BLaER1 (cell line): ENCODE measurements around the gene TMEM144.

Experiments used
- H3K27ac ChIP-seq: shearing (Covaris generic); formaldehyde crosslinking; 2 replicates; pipeline ENCODE4 v1.8.1; 2022
- H3K27me3 ChIP-seq: shearing (Covaris generic); formaldehyde crosslinking; 2 replicates; pipeline ENCODE4 v1.8.1; 2022
- H3K36me3 ChIP-seq: shearing (Covaris generic); formaldehyde crosslinking; 2 replicates; pipeline ENCODE4 v1.8.1; 2022
- H3K4me1 ChIP-seq: shearing (Covaris generic); formaldehyde crosslinking; 2 replicates; pipeline ENCODE4 v1.8.1; 2022
- H3K4me2 ChIP-seq: shearing (Covaris generic); formaldehyde crosslinking; 2 replicates; pipeline ENCODE4 v1.8.1; 2022
- H3K4me3 ChIP-seq: shearing (Covaris generic); formaldehyde crosslinking; 2 replicates; pipeline ENCODE4 v1.8.1; 2022
- H3K9ac ChIP-seq: shearing (Covaris generic); formaldehyde crosslinking; 2 replicates; pipeline ENCODE4 v1.8.1; 2022
- H3K9me3 ChIP-seq: shearing (Covaris generic); formaldehyde crosslinking; 2 replicates; pipeline ENCODE4 v1.8.1; 2022
- H4K20me1 ChIP-seq: shearing (Covaris generic); formaldehyde crosslinking; 2 replicates; pipeline ENCODE4 v1.8.1; 2022
- Cebpa-rat ChIP-seq: shearing (Covaris generic); IDR thresholded peaks from 2 replicates; pipeline ENCODE4 v1.8.1; 2022

TMEM144 gene

GRCh38 chr4:158234671-158235070 lies 24.4 kb downstream of the TMEM144 start:
- no peak overlapping the region for H3K4me2 ChIP-seq
- H4K20me1 ChIP-seq: no peaks in the 10 kb centered on the region
- no peak for TF ChIP-seq Cebpa-rat

GRCh38 chr4:158236304-158237030 lies 26.2 kb downstream of the TMEM144 start:
- Histone ChIP-seq H3K9ac (no peak overlapping the region), H3K4me1 (no peaks in the 10 kb centered on the region), H3K36me3 (no peaks in the 10 kb centered on the region), H3K27me3 (no peaks in the 10 kb centered on the region), H3K9me3 (no peaks in the 10 kb centered on the region), H3K27ac (no peak overlapping the region), H4K20me1 (no peaks in the 10 kb centered on the region), H3K4me3 (no peak overlapping the region), H3K4me2 (no peak overlapping the region)
- no peak for TF ChIP-seq Cebpa-rat

More at GRCh38 chr4:158234671-158235070, 24.4 kb downstream of the TMEM144 start:
- no peak overlapping the region for H3K27ac ChIP-seq
- H3K4me1 ChIP-seq: no peaks in the 10 kb centered on the region
- no peaks in the 10 kb centered on the region for H3K9me3 ChIP-seq
- no peak overlapping the region for H3K9ac ChIP-seq
- H3K36me3 ChIP-seq: no peaks in the 10 kb centered on the region
- H3K27me3 ChIP-seq: no peaks in the 10 kb centered on the region
- no peak overlapping the region for H3K4me3 ChIP-seq

- Histone ChIP-seq H3K4me2 (no peak overlapping the region), H3K36me3 (no peaks in the 10 kb centered on the region), H3K9me3 (no peaks in the 10 kb centered on the region), H3K9ac (no peak overlapping the region), H3K4me1 (no peaks in the 10 kb centered on the region), H4K20me1 (no peaks in the 10 kb centered on the region), H3K4me3 (no peak overlapping the region), H3K27me3 (no peaks in the 10 kb centered on the region), H3K27ac (no peak overlapping the region)
- TF ChIP-seq Cebpa-rat: no peak
Observed at GRCh38 chr4:158238575-158238974, 28.3 kb downstream of the TMEM144 start.

- H3K9me3 ChIP-seq: no peaks in the 10 kb centered on the region
- no peak overlapping the region for H3K27ac ChIP-seq
- no peak for TF ChIP-seq Cebpa-rat
Observed at GRCh38 chr4:158239196-158239595, 28.9 kb downstream of the TMEM144 start.

GRCh38 chr4:158243071-158243470 lies 32.8 kb downstream of the TMEM144 start:
- no peaks in the 10 kb centered on the region for H3K36me3 ChIP-seq
- H4K20me1 ChIP-seq: no peaks in the 10 kb centered on the region
- H3K27me3 ChIP-seq: no peaks in the 10 kb centered on the region
- no peak overlapping the region for H3K9ac ChIP-seq
- no peaks in the 10 kb centered on the region for H3K9me3 ChIP-seq
- H3K27ac ChIP-seq: no peak overlapping the region
- H3K4me1 ChIP-seq: no peaks in the 10 kb centered on the region
- no peak overlapping the region for H3K4me2 ChIP-seq
- H3K4me3 ChIP-seq: no peak overlapping the region
- no peak for TF ChIP-seq Cebpa-rat

More at GRCh38 chr4:158239196-158239595, 28.9 kb downstream of the TMEM144 start:
- Histone ChIP-seq H3K27me3 (no peaks in the 10 kb centered on the region), H3K4me1 (no peaks in the 10 kb centered on the region), H4K20me1 (no peaks in the 10 kb centered on the region), H3K4me2 (no peak overlapping the region), H3K36me3 (no peaks in the 10 kb centered on the region), H3K9ac (no peak overlapping the region), H3K4me3 (no peak overlapping the region)

GRCh38 chr4:158250321-158250720 lies 40.0 kb downstream of the TMEM144 start:
- no peaks in the 10 kb centered on the region for H3K36me3 ChIP-seq
- H3K4me2 ChIP-seq: no peak overlapping the region

GRCh38 chr4:158253350-158253980 lies 43.2 kb downstream of the TMEM144 start:
- no peaks in the 10 kb centered on the region for H3K36me3 ChIP-seq
- no peaks in the 10 kb centered on the region for H4K20me1 ChIP-seq
- no peak overlapping the region for H3K4me2 ChIP-seq
- no peak for TF ChIP-seq Cebpa-rat
- H3K4me3 ChIP-seq: no peak overlapping the region
- no peaks in the 10 kb centered on the region for H3K27me3 ChIP-seq
- no peaks in the 10 kb centered on the region for H3K4me1 ChIP-seq
- H3K9me3 ChIP-seq: no peaks in the 10 kb centered on the region
- H3K27ac ChIP-seq: no peak overlapping the region
- no peak overlapping the region for H3K9ac ChIP-seq

More at GRCh38 chr4:158250321-158250720, 40.0 kb downstream of the TMEM144 start:
- Histone ChIP-seq H3K9ac (no peak overlapping the region), H3K4me1 (no peaks in the 10 kb centered on the region), H3K27ac (no peak overlapping the region), H3K9me3 (no peaks in the 10 kb centered on the region), H4K20me1 (no peaks in the 10 kb centered on the region), H3K27me3 (no peaks in the 10 kb centered on the region), H3K4me3 (no peak overlapping the region)
- TF ChIP-seq Cebpa-rat: no peak

- no peak overlapping the region for H3K4me3 ChIP-seq
- no peaks in the 10 kb centered on the region for H3K9me3 ChIP-seq
- H3K27me3 ChIP-seq: no peaks in the 10 kb centered on the region
- H3K4me2 ChIP-seq: no peak overlapping the region
- no peak overlapping the region for H3K9ac ChIP-seq
- no peak for TF ChIP-seq Cebpa-rat
- H3K36me3 ChIP-seq: no peaks in the 10 kb centered on the region
- H3K27ac ChIP-seq: no peak overlapping the region
- no peaks in the 10 kb centered on the region for H4K20me1 ChIP-seq
- H3K4me1 ChIP-seq: no peaks in the 10 kb centered on the region
Observed at GRCh38 chr4:158254292-158254691, 44.0 kb downstream of the TMEM144 start.

- Histone ChIP-seq H3K9ac (no peak overlapping the region), H4K20me1 (no peaks in the 10 kb centered on the region), H3K4me1 (no peaks in the 10 kb centered on the region), H3K27me3 (no peaks in the 10 kb centered on the region), H3K4me3 (no peak overlapping the region), H3K36me3 (no peaks in the 10 kb centered on the region), H3K27ac (no peak overlapping the region), H3K9me3 (no peaks in the 10 kb centered on the region), H3K4me2 (no peak overlapping the region)
- TF ChIP-seq Cebpa-rat: no peak
Observed at GRCh38 chr4:158255727-158256324, 45.5 kb downstream of the TMEM144 start.

- no peaks in the 10 kb centered on the region for H3K4me1 ChIP-seq
- no peak overlapping the region for H3K4me3 ChIP-seq
- H3K36me3 ChIP-seq: no peaks in the 10 kb centered on the region
- H3K4me2 ChIP-seq: no peak overlapping the region
- no peaks in the 10 kb centered on the region for H3K9me3 ChIP-seq
- H3K27ac ChIP-seq: no peak overlapping the region
- TF ChIP-seq Cebpa-rat: no peak
- H3K27me3 ChIP-seq: no peaks in the 10 kb centered on the region
- H3K9ac ChIP-seq: no peak overlapping the region
- no peaks in the 10 kb centered on the region for H4K20me1 ChIP-seq
Observed at GRCh38 chr4:158259955-158260575, 49.8 kb downstream of the TMEM144 start.
